Activated CD8-positive, alpha-beta T cell treated with anti-CD3 and anti-CD28 coated beads for 36 hours (primary cell): ENCODE measurements around the gene CCDC116. TPM values are rescaled to one million over a fixed set of nuclear protein-coding genes. Genes with fewer than 3 reads are reported as not detected.
A peak's percentile ranks its signal among the peaks of the same experiment; 100 is the strongest.

Source experiments
- ATAC-seq: fragments of 200-7000 bp; cut with Tn5 transposase; one replicate; pipeline ENCODE4 v1.10.0; 2021; ENCODE audit warnings: mild to moderate bottlenecking, moderate library complexity
- CTCF ChIA-PET: fragments of 350-600 bp; sonication (Branson Sonifier 250); formaldehyde crosslinking; loops from one replicate; lab custom pipeline; 2021; ENCODE audit warnings: antibody characterized with exemption; lab: Charles Lee
- POLR2A ChIA-PET: fragments of 350-600 bp; sonication (Branson Sonifier 250); formaldehyde crosslinking; loops from one replicate; lab custom pipeline; 2021; ENCODE audit warnings: antibody characterized with exemption; lab: Charles Lee
- DNase-seq: peaks from one replicate; pipeline ENCODE4 v3.0.0-alpha.2; 2020
- H3K27ac Mint-ChIP-seq: one replicate; pipeline ENCODE4 v1.8.0; 2021; ENCODE audit warnings: mild to moderate bottlenecking, mixed read lengths
- H3K27me3 Mint-ChIP-seq: one replicate; pipeline ENCODE4 v1.8.0; 2021; ENCODE audit warnings: mixed read lengths
- H3K36me3 Mint-ChIP-seq: one replicate; pipeline ENCODE4 v1.8.0; 2021; ENCODE audit warnings: low read depth, mixed read lengths
- H3K4me1 Mint-ChIP-seq: one replicate; pipeline ENCODE4 v1.8.0; 2021; ENCODE audit warnings: low read depth, mixed read lengths
- H3K4me3 Mint-ChIP-seq: one replicate; pipeline ENCODE4 v1.8.0; 2021; ENCODE audit warnings: mild to moderate bottlenecking, moderate library complexity, mixed read lengths
- H3K9me3 Mint-ChIP-seq: one replicate; pipeline ENCODE4 v1.8.0; 2021; ENCODE audit warnings: mixed read lengths
- intact Hi-C: fragments of 100-400 bp; cut with micrococcal nuclease; formaldehyde crosslinking; loops from one replicate; pipeline ENCODE4 v1.10.0; 2022
- total RNA-seq, 2 experiments: library from RNA; stranded (reverse); gene quantifications; one replicate each; pipeline ENCODE4 v1.2.3, GENCODE V29; 2021
- TF ChIP-seq, protein P1 (sequence below): fragments of 200-600 bp; IDR thresholded peaks from one replicate; pipeline ENCODE4 v1.8.0; 2022; ENCODE audit warnings: antibody characterized with exemption, mild to moderate bottlenecking

CCDC116 gene, protein sequence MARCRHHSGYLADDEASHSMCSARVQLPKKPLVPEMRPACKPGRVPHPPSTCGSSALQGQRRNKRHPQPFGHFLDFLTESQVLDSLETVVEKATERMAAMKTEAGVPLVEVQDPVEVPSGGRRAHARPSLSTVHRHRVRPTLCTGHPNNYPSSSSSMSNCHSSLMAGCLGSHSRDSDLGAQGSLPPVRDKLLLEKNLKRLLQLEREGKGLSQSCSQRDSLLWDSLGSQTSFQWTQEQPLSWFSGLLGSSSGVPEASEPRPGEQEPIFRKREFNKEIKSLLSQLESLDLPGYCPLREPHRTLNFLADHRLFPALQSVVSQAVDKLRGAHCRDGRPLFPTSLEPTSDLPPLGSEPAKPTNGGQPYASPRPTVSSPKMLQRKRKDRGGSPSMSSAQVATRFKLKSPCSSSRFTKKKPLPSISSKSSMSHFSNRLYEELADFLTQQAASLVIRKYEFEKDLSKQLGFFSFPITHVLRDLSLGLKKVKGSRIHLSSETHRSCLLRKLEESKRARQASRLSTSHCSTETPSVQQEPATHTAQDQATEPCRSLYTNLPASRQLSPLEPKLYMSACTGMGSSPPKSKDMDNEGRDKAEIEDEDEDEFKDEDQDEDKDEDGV
- under 1 TPM in 1 of 2 experiments, not detected in 1; 0.45 TPM for total RNA-seq

DNA sequence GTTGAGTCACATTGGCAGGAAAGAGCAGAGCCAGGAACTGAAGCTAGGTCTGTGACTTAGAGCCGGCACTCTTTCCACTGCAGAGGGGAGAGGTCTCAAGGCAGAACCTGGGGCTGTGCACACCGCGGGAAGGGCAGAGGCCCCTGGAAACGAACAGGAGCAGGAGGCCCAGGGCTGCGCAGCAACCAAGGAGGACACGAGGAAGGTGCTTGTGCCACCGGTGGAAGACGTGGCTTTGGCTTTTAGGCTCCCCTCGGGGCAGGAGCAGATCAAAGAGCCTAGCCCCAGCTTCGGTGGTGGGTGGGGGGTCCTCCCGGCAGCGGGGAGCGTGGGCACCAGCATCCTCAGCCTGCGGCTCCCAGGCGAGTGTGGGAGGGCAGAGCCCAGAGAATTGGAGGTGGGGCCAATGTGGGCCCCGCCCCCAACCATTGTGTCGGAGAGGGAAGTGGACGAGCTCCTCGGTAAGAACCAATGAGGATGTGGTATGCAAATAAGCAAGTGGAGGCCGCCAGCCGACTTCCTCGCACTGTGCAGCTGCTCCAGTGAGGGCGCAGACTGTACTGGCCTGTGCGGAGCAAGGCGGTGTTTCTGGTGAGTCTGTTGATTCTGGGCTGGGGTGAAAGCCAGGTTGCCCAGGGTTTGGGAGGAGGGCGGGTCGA lies at the start of gene CCDC116:
CCDC116 (plus strand) TSS at position 524 of the 659 bp plus-strand sequence. CDS start 422 bp downstream, outside the sequence.
- H3K36me3 Mint-ChIP-seq: peaks cover 18% of the 10 kb centered on the region
- H3K4me3 Mint-ChIP-seq: no peak within 1 kb of the TSS
- no peaks in the 10 kb centered on the region for H3K27me3 Mint-ChIP-seq
- no peaks in the 10 kb centered on the region for H3K9me3 Mint-ChIP-seq
- DNase-seq (peak; percentile 78), ATAC-seq (peak; percentile 40)
- no peak within 1 kb of the TSS for H3K27ac Mint-ChIP-seq
- POLR2A ChIA-PET: interaction anchor here (1.4 to 6.9 kb wide), 2 partner anchors 10 to 64 kb away, joined by 4 to 98 read pairs; partner anchors contain the start of gene SDF2L1
- peaks cover 27% of the 10 kb centered on the region for H3K4me1 Mint-ChIP-seq
- intact Hi-C loops: no loop called here
- TF ChIP-seq, protein P1, sequence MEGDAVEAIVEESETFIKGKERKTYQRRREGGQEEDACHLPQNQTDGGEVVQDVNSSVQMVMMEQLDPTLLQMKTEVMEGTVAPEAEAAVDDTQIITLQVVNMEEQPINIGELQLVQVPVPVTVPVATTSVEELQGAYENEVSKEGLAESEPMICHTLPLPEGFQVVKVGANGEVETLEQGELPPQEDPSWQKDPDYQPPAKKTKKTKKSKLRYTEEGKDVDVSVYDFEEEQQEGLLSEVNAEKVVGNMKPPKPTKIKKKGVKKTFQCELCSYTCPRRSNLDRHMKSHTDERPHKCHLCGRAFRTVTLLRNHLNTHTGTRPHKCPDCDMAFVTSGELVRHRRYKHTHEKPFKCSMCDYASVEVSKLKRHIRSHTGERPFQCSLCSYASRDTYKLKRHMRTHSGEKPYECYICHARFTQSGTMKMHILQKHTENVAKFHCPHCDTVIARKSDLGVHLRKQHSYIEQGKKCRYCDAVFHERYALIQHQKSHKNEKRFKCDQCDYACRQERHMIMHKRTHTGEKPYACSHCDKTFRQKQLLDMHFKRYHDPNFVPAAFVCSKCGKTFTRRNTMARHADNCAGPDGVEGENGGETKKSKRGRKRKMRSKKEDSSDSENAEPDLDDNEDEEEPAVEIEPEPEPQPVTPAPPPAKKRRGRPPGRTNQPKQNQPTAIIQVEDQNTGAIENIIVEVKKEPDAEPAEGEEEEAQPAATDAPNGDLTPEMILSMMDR: no peak
- CTCF ChIA-PET: interaction anchor here (1.2 to 5.3 kb wide), 5 partner anchors 9 to 17 kb away, joined by 3 to 78 read pairs (median 3); partner anchors contain the start of gene SDF2L1

DNA sequence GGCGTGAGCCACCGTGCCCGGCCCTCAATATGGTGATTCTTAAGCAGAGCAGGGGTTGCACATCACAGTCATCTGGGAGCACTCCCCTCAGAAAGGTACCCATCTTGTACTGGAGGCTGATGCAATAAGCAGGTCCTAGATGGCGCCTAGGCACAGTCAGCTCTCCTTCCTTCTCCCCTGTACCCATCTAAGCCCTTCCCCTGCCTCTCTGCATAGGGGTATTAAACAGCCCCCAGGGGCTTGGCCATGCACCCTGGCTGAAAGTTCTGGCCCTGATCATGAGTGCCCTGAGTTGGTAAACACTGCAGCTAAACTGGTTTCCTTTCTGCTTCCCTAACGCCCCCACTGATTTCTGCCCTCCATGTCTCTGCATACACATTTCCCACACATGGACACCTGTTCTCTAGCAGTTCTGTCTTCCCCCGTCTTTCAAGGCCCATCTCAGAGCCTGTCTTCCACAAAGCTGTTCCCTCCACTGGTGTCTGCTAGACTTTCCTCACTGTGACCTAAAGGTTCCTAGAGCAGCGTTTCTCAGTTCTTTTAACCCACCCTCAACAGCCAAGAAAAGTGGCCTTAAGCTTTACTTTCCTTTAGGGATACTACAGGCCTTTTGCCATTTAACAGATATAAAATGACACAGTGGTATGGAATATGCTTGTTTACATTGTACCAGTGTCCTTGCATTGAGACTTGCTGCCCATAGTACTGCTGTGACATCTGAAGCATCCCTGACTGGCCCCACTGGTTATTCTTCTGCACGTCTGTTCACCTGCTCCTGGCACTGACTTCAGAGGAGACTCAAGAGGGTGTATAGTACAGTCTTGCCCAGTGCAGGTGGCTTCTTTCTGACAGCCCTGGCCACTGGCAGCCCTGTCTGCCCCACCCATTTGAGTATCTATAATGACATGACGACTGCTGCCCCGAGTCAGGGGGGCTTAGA lies 49.5 kb upstream of the CCDC116 start:
- H3K4me3 Mint-ChIP-seq: no peak overlapping the region
- POLR2A ChIA-PET: interaction anchor here (1.0 to 1.8 kb wide), 4 partner anchors 10 to 15 kb away, joined by 3 to 4 read pairs (median 4); no protein-coding TSS in a partner anchor
- H3K4me1 Mint-ChIP-seq: peaks cover 51% of the 10 kb centered on the region
- no peaks in the 10 kb centered on the region for H3K27me3 Mint-ChIP-seq
- DNase-seq (no peak), ATAC-seq (no peak)
- TF ChIP-seq, protein P1: no peak
- no peaks in the 10 kb centered on the region for H3K9me3 Mint-ChIP-seq
- CTCF ChIA-PET: interaction anchor here (1.4 kb wide), 1 partner anchor 60 kb away, joined by 3 read pairs; no protein-coding TSS in a partner anchor
- intact Hi-C loops: no loop called here
- peak overlapping the region; percentile 83 for H3K27ac Mint-ChIP-seq
- peaks cover 10% of the 10 kb centered on the region for H3K36me3 Mint-ChIP-seq

DNA sequence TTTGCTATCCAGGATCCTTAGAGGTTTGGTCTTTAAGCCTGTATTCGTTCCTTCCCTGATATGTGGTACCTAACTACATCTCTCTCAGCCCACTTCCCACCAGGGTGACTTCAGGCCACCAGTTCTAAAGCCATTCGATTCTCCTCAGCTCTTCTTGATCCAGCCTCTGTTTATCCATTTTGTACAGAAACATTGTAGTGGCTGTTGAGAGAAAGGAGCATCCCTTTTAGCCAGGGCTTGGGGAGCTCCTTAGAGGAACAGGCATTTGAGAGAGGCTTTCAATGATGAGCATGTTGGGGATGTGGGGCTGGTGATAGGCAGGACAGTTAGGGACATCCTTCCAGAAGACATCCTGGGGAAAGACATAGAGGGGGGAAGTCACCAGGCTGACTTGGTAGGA lies 47.2 kb upstream of the CCDC116 start:
- H3K27ac Mint-ChIP-seq: peak overlapping the region; percentile 13
- DNase-seq (no peak), ATAC-seq (no peak)
- peaks cover 10% of the 10 kb centered on the region for H3K36me3 Mint-ChIP-seq
- POLR2A ChIA-PET: interaction anchor here (0.6 to 0.8 kb wide), 4 partner anchors 10 to 57 kb away, joined by 3 read pairs; no protein-coding TSS in a partner anchor
- H3K27me3 Mint-ChIP-seq: no peaks in the 10 kb centered on the region
- TF ChIP-seq, protein P1: no peak
- intact Hi-C loops: no loop called here
- no peaks in the 10 kb centered on the region for H3K9me3 Mint-ChIP-seq
- CTCF ChIA-PET: interaction anchor here (1.0 to 1.5 kb wide), 3 partner anchors 9 to 62 kb away, joined by 3 to 4 read pairs (median 4); no protein-coding TSS in a partner anchor
- H3K4me1 Mint-ChIP-seq: peaks cover 44% of the 10 kb centered on the region
- no peak overlapping the region for H3K4me3 Mint-ChIP-seq

DNA sequence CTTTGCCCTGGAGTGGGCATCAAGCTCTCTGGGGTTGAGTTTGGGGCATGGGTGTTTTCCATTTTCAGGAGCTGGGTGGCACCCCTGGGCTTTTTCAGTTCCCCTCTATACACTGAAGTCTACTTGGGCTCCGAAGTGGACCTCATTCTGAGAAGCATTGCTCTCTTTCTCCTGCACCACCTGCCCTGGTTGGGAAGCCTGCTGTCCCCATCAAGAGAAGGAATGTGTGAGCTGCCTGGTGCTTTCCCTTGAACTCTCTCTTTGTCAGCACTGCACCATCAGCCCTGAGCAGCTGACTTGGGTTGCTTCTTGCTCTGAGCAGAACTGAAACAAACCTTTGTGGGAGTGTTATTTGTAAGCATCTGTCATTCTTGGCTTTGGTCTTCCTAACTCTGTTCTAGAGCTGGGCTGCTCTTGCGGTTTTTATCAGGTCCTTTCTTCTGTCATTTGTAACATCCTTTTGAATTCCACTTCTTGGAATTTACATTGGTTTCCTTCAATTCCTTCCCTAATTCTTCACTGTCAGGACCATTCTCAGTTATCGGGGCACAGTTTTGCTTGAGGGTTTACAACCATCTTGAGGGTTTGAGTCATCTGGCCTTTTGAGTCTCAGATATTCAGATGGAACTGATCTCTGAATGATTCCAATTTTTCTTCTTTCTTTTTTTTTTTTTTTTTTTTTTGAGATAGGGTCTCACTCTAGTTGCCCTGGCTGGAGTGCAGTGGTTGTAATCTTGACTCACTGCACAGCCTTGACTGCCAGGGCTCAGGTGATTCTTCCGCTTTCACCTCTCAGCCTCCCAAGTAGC lies 44.6 kb upstream of the CCDC116 start:
- DNase-seq (peak; percentile 73), ATAC-seq (peak; percentile 97)
- Mint-ChIP-seq H3K4me3 (peak overlapping the region; percentile 19), H3K36me3 (peaks cover 19% of the 10 kb centered on the region), H3K4me1 (peaks cover 55% of the 10 kb centered on the region), H3K27me3 (no peaks in the 10 kb centered on the region), H3K27ac (peak overlapping the region; percentile 90), H3K9me3 (no peaks in the 10 kb centered on the region)
- CTCF ChIA-PET: interaction anchor here (1.1 to 1.5 kb wide), 5 partner anchors 9 to 59 kb away, joined by 4 to 8 read pairs (median 6); partner anchors contain the start of gene SDF2L1
- TF ChIP-seq, protein P1: no peak
- POLR2A ChIA-PET: interaction anchor here (0.6 to 1.8 kb wide), 6 partner anchors 9 to 29 kb away, joined by 3 to 7 read pairs (median 3); no protein-coding TSS in a partner anchor
- intact Hi-C loops: no loop called here
